Subcutaneous adipose tissue (tissue), 4 donors: ENCODE results near the gene NTRK2. TPM values are rescaled to one million over a fixed set of nuclear protein-coding genes. Genes with fewer than 3 reads are reported as not detected.

ENCODE experiments used
- CTCF ChIP-seq: fragments of 450-650 bp; IDR thresholded peaks from one replicate; pipeline ENCODE4 v1.5.1; 2016; ENCODE audit warnings: low read depth, mild to moderate bottlenecking, control low read depth, antibody characterized with exemption, moderate library complexity
- total RNA-seq, 4 donors: library from RNA; depleted of rRNA; stranded (reverse); fragments of >200 nt; gene quantifications; one replicate each; pipeline ENCODE4 v1.1.0, GENCODE V29; 2016

NTRK2 gene
- total RNA-seq, 4 donors from 2014 or later: 51.5 to 105 (median 66.8) TPM

GRCh38 chr9:84937180-84937579, 267.7 kb downstream of the NTRK2 start:
- TF ChIP-seq CTCF: no peak

- TF ChIP-seq CTCF: no peak
These were observed 268.1 kb downstream of the NTRK2 start for GRCh38 chr9:84937581-84937980.

DNA sequence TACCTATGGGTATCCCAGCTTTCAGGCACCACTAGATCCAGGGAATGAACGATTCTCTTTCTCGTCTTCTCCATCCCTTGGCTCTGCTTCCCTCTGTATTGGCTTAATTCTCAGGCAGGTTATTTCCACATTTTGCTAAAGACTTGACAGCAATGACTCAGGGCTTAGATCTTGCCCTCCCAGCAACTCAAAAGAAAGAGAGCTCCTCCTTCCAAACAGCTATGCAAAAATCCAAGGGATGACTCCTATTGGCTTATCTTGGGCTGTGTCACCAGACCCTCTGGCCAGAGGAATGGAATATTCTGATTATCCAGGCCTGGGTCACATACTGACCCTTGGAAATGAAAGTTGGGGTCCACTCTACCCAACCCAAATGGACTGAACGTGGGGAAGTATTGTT, 270.2 kb downstream of the NTRK2 start:
- no peak for TF ChIP-seq CTCF

- TF ChIP-seq CTCF: no peak
These were observed 270.8 kb downstream of the NTRK2 start for GRCh38 chr9:84940294-84940693.

- no peak for TF ChIP-seq CTCF
These were observed 272.3 kb downstream of the NTRK2 start for GRCh38 chr9:84941792-84942191.

DNA sequence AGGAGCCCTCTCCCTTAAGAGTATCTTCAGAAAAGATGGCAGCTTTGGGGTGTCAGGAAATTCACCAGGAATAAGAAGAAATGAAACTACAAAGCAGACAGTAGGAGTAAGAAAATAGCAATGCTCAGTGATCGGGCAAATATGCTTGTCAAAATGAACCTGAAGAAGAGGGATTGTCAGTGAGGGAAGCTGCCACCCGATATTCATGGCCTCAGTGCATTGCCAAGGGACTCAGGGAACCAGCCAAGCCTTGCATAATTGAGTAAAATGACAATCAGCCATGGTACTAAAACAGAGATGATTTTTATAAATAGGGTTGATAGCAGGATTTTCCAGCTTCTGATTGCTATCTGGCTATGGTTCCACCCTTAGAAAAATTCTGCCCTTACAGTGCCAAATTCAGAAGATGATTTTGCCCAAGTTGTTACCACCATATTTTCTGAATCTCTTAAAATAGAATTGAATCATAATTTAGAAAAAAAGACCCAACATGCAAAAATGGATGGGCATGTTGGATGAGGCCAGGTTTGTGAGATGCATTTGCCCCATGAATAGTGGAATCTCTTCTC, 274.0 kb downstream of the NTRK2 start:
- no peak for TF ChIP-seq CTCF

DNA sequence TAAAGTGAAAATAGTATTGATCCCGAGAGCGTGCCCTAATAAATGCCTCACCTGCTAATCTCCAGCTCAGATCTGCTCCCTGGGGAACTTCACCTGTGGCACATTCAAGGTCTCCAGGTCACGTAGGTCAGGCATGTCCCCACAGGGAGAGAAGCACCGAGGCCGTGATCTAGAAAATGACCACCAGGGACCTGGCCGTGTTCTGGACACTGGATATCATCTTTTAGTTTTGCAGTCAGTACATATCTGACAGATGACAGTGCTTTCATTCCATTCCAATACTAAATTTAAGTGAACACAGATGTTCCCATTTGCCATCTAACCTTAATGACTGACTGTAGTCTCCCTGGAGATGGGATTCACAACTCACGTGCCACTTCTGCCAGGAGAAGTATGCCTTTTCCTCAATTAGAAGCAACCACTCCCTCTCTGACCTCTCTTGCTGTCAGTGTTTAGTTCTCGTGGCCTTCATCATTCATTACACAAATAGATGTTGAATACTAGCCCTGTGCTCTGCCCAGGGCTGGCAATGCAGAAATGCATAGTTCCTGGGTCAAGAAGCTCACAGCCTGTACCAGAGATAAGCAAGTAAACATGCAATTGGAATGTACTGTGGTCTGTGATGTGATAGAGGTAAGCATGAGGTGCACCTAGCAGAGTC, 276.5 kb downstream of the NTRK2 start:
- TF ChIP-seq CTCF: no peak
